ENCODE results near the gene MACROD2. TPM values are rescaled to one million over a fixed set of nuclear protein-coding genes. Genes with fewer than 3 reads are reported as not detected.

The MACROD2 gene
- total RNA-seq, 2 donors from 2014 or later: 8.3 to 21.8 TPM

DNA sequence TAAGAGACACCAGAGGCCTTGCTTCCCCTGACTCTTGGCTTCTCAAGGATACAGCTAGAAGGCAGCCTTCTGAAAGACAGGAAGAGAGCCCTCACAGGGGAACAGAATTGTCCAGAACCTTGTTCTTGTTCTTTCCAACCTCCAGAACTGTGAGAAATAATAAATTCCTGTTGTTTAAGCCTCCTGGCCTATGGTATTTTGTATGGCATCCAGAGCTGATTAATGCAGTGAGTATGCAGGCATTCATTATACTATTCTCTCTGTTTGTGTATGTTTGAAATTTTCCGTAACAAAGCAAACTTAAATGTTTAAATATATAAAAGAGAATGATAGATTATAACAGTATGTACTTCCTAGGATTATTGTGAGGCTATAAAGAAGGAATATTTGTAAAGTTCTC, 1245.5 kb downstream of the MACROD2 start:
- ATAC-seq: no peak
- Histone ChIP-seq H3K4me1 (no peaks in the 10 kb centered on the region), H3K27ac (no peak overlapping the region), H3K9me3 (no peaks in the 10 kb centered on the region), H3K27me3 (no peaks in the 10 kb centered on the region), H3K4me3 (no peak overlapping the region), H3K36me3 (replicated peaks in 1 of 2; ENCODE audit: insufficient read depth in 1 of 2, low read depth in 2 of 2) (no peaks in the 10 kb centered on the region)
- 0 to 89% methylated on average over 1 of the region's 1 CpG for WGBS, 2 donors
- intact Hi-C loops (cut with DNase I): no loop called here
- TF ChIP-seq, protein P1, sequence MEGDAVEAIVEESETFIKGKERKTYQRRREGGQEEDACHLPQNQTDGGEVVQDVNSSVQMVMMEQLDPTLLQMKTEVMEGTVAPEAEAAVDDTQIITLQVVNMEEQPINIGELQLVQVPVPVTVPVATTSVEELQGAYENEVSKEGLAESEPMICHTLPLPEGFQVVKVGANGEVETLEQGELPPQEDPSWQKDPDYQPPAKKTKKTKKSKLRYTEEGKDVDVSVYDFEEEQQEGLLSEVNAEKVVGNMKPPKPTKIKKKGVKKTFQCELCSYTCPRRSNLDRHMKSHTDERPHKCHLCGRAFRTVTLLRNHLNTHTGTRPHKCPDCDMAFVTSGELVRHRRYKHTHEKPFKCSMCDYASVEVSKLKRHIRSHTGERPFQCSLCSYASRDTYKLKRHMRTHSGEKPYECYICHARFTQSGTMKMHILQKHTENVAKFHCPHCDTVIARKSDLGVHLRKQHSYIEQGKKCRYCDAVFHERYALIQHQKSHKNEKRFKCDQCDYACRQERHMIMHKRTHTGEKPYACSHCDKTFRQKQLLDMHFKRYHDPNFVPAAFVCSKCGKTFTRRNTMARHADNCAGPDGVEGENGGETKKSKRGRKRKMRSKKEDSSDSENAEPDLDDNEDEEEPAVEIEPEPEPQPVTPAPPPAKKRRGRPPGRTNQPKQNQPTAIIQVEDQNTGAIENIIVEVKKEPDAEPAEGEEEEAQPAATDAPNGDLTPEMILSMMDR (IDR thresholded peaks at IDR 0.05): no peak
- no peak for DNase-seq

DNA sequence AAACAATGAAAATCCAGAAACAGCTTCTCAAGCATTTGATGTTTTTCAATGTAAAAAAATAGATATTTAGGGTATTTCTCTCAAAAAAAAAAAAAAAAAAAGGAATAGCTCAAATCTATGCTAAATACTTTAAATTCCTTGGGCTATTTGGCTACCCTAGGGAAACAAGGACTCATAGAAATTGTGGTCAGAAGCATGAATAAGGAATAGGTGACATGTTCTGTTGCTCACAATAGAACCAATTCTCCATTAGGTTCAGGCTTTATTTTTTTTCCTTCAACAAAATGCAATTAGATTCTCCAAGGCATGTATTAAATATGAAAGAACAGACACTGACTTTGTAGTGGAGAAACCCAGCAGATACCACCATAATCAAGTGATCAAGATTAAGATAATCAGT, 1246.4 kb downstream of the MACROD2 start:
- Histone ChIP-seq H3K4me1 (no peaks in the 10 kb centered on the region), H3K4me3 (no peak overlapping the region), H3K27ac (no peak overlapping the region), H3K9me3 (no peaks in the 10 kb centered on the region), H3K27me3 (no peaks in the 10 kb centered on the region), H3K36me3 (replicated peaks in 1 of 2; ENCODE audit: insufficient read depth in 1 of 2, low read depth in 2 of 2) (no peaks in the 10 kb centered on the region)
- ATAC-seq (no peak), DNase-seq (no peak)
- intact Hi-C loops (cut with DNase I): no loop called here
- TF ChIP-seq POLR2A (IDR thresholded peaks at IDR 0.05): no peak
- TF ChIP-seq, protein P1 (IDR thresholded peaks at IDR 0.05): no peak

DNA sequence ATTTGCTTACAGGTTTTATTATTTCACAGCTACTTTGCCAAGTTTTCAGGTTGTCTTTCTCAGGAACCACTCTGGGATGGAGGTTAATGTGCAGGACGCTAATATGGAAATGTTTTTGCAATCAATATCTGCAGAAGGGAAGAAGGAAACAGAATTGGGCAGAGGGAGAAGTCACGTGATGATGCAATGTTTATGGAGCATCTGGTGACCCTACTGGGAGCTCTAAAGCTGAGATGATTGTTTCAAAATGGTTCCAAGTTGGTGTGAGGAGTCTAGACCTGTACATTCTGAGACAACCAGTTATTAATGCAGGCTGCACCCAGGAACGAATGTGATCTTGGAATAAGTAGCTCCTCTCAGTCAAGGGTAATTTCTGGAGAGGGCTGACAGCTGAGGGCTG, 1247.5 kb downstream of the MACROD2 start:
- no peaks in the 10 kb centered on the region for H3K4me1 ChIP-seq
- TF ChIP-seq, protein P1 (IDR thresholded peaks at IDR 0.05): no peak
- TF ChIP-seq POLR2A (IDR thresholded peaks at IDR 0.05): no peak
- H3K36me3 ChIP-seq (replicated peaks in 1 of 2; ENCODE audit: insufficient read depth in 1 of 2, low read depth in 2 of 2): no peaks in the 10 kb centered on the region
- 36 to 53% methylated on average over 3 of the region's 3 CpGs for WGBS, 2 donors
- H3K4me3 ChIP-seq: no peak overlapping the region
- DNase-seq: no peak
- no peaks in the 10 kb centered on the region for H3K27me3 ChIP-seq
- no peaks in the 10 kb centered on the region for H3K9me3 ChIP-seq
- ATAC-seq: no peak
- intact Hi-C loops (cut with DNase I): no loop called here
- no peak overlapping the region for H3K27ac ChIP-seq

DNA sequence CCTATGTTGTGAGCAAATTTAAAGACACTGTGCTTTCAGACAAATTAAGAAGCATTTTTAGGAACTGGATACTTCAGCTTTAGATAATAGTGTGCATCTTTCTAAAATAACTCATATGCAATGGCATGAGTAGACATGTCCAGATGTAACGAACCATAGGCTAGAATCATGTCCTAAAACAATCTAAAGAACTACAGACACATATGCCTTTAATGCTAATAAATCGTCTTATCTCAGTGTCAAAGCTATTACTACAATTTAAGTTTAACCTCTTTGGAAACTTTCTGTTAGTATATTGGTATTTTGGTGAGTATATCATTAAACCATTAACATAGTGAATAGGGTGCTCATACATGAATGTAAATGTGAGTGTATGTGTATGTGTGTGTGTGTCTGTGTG, 1250.6 kb downstream of the MACROD2 start:
- no peaks in the 10 kb centered on the region for H3K36me3 ChIP-seq (replicated peaks in 1 of 2; ENCODE audit: insufficient read depth in 1 of 2, low read depth in 2 of 2)
- H3K27me3 ChIP-seq: no peaks in the 10 kb centered on the region
- no peaks in the 10 kb centered on the region for H3K4me1 ChIP-seq
- H3K4me3 ChIP-seq: no peak overlapping the region
- no peak for TF ChIP-seq POLR2A (IDR thresholded peaks at IDR 0.05)
- TF ChIP-seq, protein P1 (IDR thresholded peaks at IDR 0.05): no peak
- H3K27ac ChIP-seq: no peak overlapping the region
- no peak for ATAC-seq
- no peaks in the 10 kb centered on the region for H3K9me3 ChIP-seq
- WGBS, 2 donors: 48 to 73% methylated on average over 2 of the region's 2 CpGs
- intact Hi-C loops (cut with DNase I): no loop called here
- no peak for DNase-seq

DNA sequence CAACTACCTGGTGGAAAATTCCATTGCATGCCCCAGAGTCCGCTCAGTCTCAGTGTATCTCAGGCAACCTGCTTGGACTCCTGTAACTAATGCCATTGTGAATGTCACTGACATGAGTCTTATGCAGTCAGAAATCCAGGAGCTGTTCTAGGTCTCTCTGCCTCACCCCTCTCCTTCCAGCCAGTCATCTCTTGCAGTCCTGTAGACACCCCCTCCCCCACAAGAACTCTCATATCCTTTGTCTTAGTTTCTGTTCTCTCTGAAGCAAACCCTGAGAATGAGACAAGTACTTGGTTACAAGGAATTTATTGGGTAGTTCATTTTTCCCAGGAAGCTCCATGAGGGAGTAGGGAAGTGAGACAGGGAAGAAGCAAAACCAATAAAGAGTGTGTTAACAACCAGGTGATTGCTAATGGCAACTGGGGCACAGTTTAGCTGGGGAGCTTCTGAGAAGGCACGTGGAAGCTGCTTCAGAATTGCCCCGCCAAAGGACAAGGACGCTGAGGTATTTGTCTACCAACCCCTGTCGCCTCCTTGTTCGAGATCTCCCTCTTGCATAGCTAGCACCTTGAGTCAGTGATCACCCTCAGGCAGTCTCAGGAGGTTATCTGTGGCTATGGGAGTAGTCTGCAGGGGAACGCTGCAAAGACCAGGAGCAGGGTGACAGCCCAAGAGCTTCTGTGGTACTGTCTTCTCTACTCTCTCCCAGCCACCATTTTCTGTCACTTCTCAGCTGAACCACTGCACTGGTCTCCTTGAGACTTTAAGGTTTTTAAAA, 1253.5 kb downstream of the MACROD2 start:
- intact Hi-C loops (cut with DNase I): no loop called here
- no peaks in the 10 kb centered on the region for H3K36me3 ChIP-seq (replicated peaks in 1 of 2; ENCODE audit: insufficient read depth in 1 of 2, low read depth in 2 of 2)
- no peaks in the 10 kb centered on the region for H3K27me3 ChIP-seq
- no peaks in the 10 kb centered on the region for H3K9me3 ChIP-seq
- TF ChIP-seq, protein P1 (IDR thresholded peaks at IDR 0.05): no peak
- TF ChIP-seq POLR2A (IDR thresholded peaks at IDR 0.05): no peak
- ATAC-seq: no peak
- no peak overlapping the region for H3K27ac ChIP-seq
- no peak overlapping the region for H3K4me3 ChIP-seq
- WGBS, 2 donors: 90% methylated on average over 7 of the region's 7 CpGs
- no peaks in the 10 kb centered on the region for H3K4me1 ChIP-seq
- no peak for DNase-seq

Measured in body of pancreas (tissue), 4 donors.